WTC11 (cell line): ENCODE measurements around the gene NUCB2. TPM values are rescaled to one million over a fixed set of nuclear protein-coding genes. Genes with fewer than 3 reads are reported as not detected.

Experiments
- AR ChIP-seq: fragments of 250-450 bp; sonication (Bioruptor Pico); IDR thresholded peaks from 2 replicates; pipeline ENCODE4 v1.9.0; 2021; ENCODE audit warnings: mild to moderate bottlenecking
- ARID4B ChIP-seq: sonication (generic); formaldehyde crosslinking; IDR thresholded peaks from 2 replicates; pipeline ENCODE4 v1.8.0; 2023; ENCODE audit warnings: missing genetic modification reagents, mild to moderate bottlenecking, borderline replicate concordance
- CREB1 ChIP-seq: sonication (generic); formaldehyde crosslinking; IDR thresholded peaks from 2 replicates; pipeline ENCODE4 v1.8.0; 2023; ENCODE audit warnings: mild to moderate bottlenecking, missing genetic modification reagents
- E2F1 ChIP-seq: sonication (generic); formaldehyde crosslinking; IDR thresholded peaks from 2 replicates; pipeline ENCODE4 v1.8.0; 2022; ENCODE audit warnings: mild to moderate bottlenecking, missing genetic modification reagents
- FOXP1 ChIP-seq: sonication (generic); formaldehyde crosslinking; IDR thresholded peaks from 2 replicates; pipeline ENCODE4 v1.8.0; 2022; ENCODE audit warnings: missing genetic modification reagents, mild to moderate bottlenecking, moderate library complexity, borderline replicate concordance
- FOXP4 ChIP-seq: sonication (generic); formaldehyde crosslinking; IDR thresholded peaks from 2 replicates; pipeline ENCODE4 v1.8.0; 2022; ENCODE audit warnings: mild to moderate bottlenecking, missing genetic modification reagents
- GABPB1 ChIP-seq: sonication (generic); formaldehyde crosslinking; IDR thresholded peaks from 2 replicates; pipeline ENCODE4 v1.8.1; 2023; ENCODE audit warnings: mild to moderate bottlenecking, missing genetic modification reagents
- HMGXB4 ChIP-seq: sonication (generic); formaldehyde crosslinking; IDR thresholded peaks from 2 replicates; pipeline ENCODE4 v1.8.1; 2023; ENCODE audit warnings: mild to moderate bottlenecking, moderate library complexity, missing genetic modification reagents
- JUN ChIP-seq: sonication (generic); formaldehyde crosslinking; IDR thresholded peaks from 2 replicates; pipeline ENCODE4 v1.8.0; 2023; ENCODE audit warnings: mild to moderate bottlenecking, missing genetic modification reagents
- MLX ChIP-seq: sonication (generic); formaldehyde crosslinking; IDR thresholded peaks from 2 replicates; pipeline ENCODE4 v1.8.1; 2023; ENCODE audit warnings: mild to moderate bottlenecking, missing genetic modification reagents, moderate library complexity
- MYBL2 ChIP-seq: sonication (generic); formaldehyde crosslinking; IDR thresholded peaks from 2 replicates; pipeline ENCODE4 v1.8.1; 2023; ENCODE audit warnings: mild to moderate bottlenecking, moderate library complexity, missing genetic modification reagents
- NFYB ChIP-seq: sonication (generic); formaldehyde crosslinking; conservative IDR thresholded peaks from 2 replicates; pipeline ENCODE4 v1.8.0; 2022; ENCODE audit warnings: low read depth, missing genetic modification reagents
- NR1H2 ChIP-seq: sonication (generic); formaldehyde crosslinking; IDR thresholded peaks from 2 replicates; pipeline ENCODE4 v1.9.0; 2021; ENCODE audit warnings: mild to moderate bottlenecking, moderate library complexity, missing genetic modification reagents
- RELA ChIP-seq: sonication (generic); formaldehyde crosslinking; IDR thresholded peaks from 2 replicates; pipeline ENCODE4 v1.8.1; 2022; ENCODE audit warnings: missing genetic modification reagents, mild to moderate bottlenecking, borderline replicate concordance
- SMAD3 ChIP-seq: sonication (generic); formaldehyde crosslinking; IDR thresholded peaks from 2 replicates; pipeline ENCODE4 v1.8.0; 2022; ENCODE audit warnings: missing genetic modification reagents, mild to moderate bottlenecking, borderline replicate concordance
- SOX15 ChIP-seq: fragments of 250-450 bp; sonication (Bioruptor Pico); IDR thresholded peaks from 2 replicates; pipeline ENCODE4 v1.9.0; 2021; ENCODE audit warnings: mild to moderate bottlenecking
- TEAD1 ChIP-seq: sonication (generic); formaldehyde crosslinking; IDR thresholded peaks from 2 replicates; pipeline ENCODE4 v1.8.0; 2022; ENCODE audit warnings: mild to moderate bottlenecking, missing genetic modification reagents
- TEAD4 ChIP-seq: sonication (generic); formaldehyde crosslinking; IDR thresholded peaks from 2 replicates; pipeline ENCODE4 v1.8.0; 2022; ENCODE audit warnings: mild to moderate bottlenecking, missing genetic modification reagents
- USF1 ChIP-seq: sonication (generic); formaldehyde crosslinking; IDR thresholded peaks from 2 replicates; pipeline ENCODE4 v1.8.0; 2022; ENCODE audit warnings: mild to moderate bottlenecking, missing genetic modification reagents
- USF2 ChIP-seq: sonication (generic); formaldehyde crosslinking; IDR thresholded peaks from 2 replicates; pipeline ENCODE4 v1.8.1; 2023; ENCODE audit warnings: mild to moderate bottlenecking, missing genetic modification reagents, moderate library complexity
- ZMAT4 ChIP-seq: fragments of 250-450 bp; sonication (Bioruptor Pico); IDR thresholded peaks from 2 replicates; pipeline ENCODE4 v1.9.0; 2021; ENCODE audit warnings: mild to moderate bottlenecking
- ZNF232 ChIP-seq: sonication (generic); formaldehyde crosslinking; IDR thresholded peaks from 2 replicates; pipeline ENCODE4 v1.8.0; 2022; ENCODE audit warnings: mild to moderate bottlenecking, missing genetic modification reagents
- total RNA-seq: library from RNA; stranded (reverse); gene quantifications from 3 replicates; pipeline ENCODE4 v1.2.3, GENCODE V29; 2021

The NUCB2 gene
- total RNA-seq, 1 experiment from 2014 or later = 16.1 TPM

GRCh38 chr11:17352950-17353820 lies 76.6 kb downstream of the NUCB2 start (continued):
- TF ChIP-seq ARID4B = peak; percentile 68; the same call in 1 of the 2 replicates
- TF ChIP-seq NR1H2 (CRISPR knock-in tag) = no peak
- no peak for TF ChIP-seq SOX15
- peak; percentile 70; the same call in 1 of the 2 replicates for TF ChIP-seq E2F1
- TF ChIP-seq SMAD3 (CRISPR knock-in tag) = 0 out of 2 replicates have a peak, but pooled peaks have one; percentile 35
- no peak for TF ChIP-seq ZMAT4 (CRISPR knock-in tag)
- no peak for TF ChIP-seq AR (CRISPR knock-in tag)
- peak; percentile 19; the same call in 1 of the 2 replicates for TF ChIP-seq FOXP1 (CRISPR knock-in tag)
- TF ChIP-seq NFYB = no peak; the same call in 1 of the 2 replicates
- TF ChIP-seq USF2 (CRISPR knock-in tag) = no peak
- TF ChIP-seq ZNF232 = no peak
- 0 out of 2 replicates have a peak, but pooled peaks have one; percentile 51 for TF ChIP-seq TEAD1 (CRISPR knock-in tag)
- 0 out of 2 replicates have a peak, but pooled peaks have one; percentile 25 for TF ChIP-seq RELA (CRISPR knock-in tag)
- TF ChIP-seq USF1 = 0 out of 2 replicates have a peak, but pooled peaks have one; percentile 36
- TF ChIP-seq TEAD4 (CRISPR knock-in tag) = no peak
- TF ChIP-seq GABPB1 = peak; percentile 61
- TF ChIP-seq MYBL2 (CRISPR knock-in tag) = 0 out of 2 replicates have a peak, but pooled peaks have one; percentile 27
- no peak for TF ChIP-seq MLX (CRISPR knock-in tag)
- 0 out of 2 replicates have a peak, but pooled peaks have one; percentile 31 for TF ChIP-seq CREB1 (CRISPR knock-in tag)
- TF ChIP-seq JUN (CRISPR knock-in tag) = no peak
- 0 out of 2 replicates have a peak, but pooled peaks have one; percentile 30 for TF ChIP-seq FOXP4
- peak; percentile 76 for TF ChIP-seq HMGXB4
